ENCODE results near the gene HTRA1. TPM values are rescaled to one million over a fixed set of nuclear protein-coding genes. Genes with fewer than 3 reads are reported as not detected.
A peak's percentile ranks its signal among the peaks of the same experiment; 100 is the strongest.

The HTRA1 gene
- total and polyA plus RNA-seq, 4 donors = 261 to 465 (median 355) TPM

- Histone ChIP-seq H3K27ac (ENCODE audit: low read depth in 1 of 2, low read length in 2 of 2) (no peak overlapping the region), H3K36me3 (ENCODE audit: control insufficient read depth in 1 of 2, insufficient read depth in 2 of 2, low read length in 1 of 2) (peaks cover 0 to 11% of the 10 kb centered on the region in 2 donors), H3K27me3 (ENCODE audit: control insufficient read depth in 1 of 2, insufficient read depth in 2 of 2, low read length in 1 of 2) (no peaks in the 10 kb centered on the region), H3K4me3 (ENCODE audit: low read length in 2 of 2) (no peak overlapping the region), H3K9me3 (ENCODE audit: control insufficient read depth, low read length) (no peaks in the 10 kb centered on the region), H3K4me1 (ENCODE audit: control insufficient read depth in 1 of 2, insufficient read depth in 2 of 2, low read length in 2 of 2) (no peaks in the 10 kb centered on the region)
- DNase-seq = no peak
- WGBS, 2 donors = 79 to 80% methylated on average over 5 of the region's 5 CpGs
- intact Hi-C loops (cut with DNase I) = no loop called here
- ATAC-seq (ENCODE audit: low FRiP score) = no peak
These were observed 53.7 kb downstream of the HTRA1 start for GRCh38 chr10:122515022-122515424.

DNA sequence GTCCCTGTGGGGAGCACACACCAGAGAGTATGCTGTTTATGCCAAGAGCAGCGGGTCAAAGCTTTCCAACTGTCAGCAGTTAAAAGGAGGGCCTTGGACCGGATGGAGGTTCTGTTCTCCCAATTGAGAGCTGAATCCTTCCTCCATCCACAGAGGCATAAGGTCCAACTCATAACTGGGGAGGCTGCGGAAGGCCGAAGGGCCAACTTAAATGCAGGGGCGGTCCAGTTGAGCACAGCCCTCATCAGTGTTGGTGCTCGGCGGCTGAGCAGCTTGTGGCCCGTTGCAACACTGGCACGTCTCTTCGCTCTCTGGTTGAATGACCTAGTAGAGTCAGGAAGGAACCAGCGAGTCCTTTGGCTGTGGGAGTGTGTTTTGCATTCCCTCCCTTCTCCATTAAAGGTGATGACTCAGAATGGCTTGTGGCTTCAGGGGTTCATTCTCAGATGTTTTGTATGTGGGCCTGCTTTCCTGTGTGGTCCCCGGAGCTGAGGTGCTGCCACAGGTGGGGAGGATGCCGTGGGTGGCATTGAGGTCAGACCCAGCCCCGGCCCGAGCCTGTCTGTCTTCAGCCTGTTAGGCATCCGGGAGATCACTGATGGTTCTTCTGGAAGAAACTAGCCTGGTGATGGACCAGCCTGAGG lies 54.4 kb downstream of the HTRA1 start:
- Histone ChIP-seq H3K4me3 (ENCODE audit: low read length in 2 of 2) (no peak overlapping the region), H3K9me3 (ENCODE audit: control insufficient read depth, low read length) (no peaks in the 10 kb centered on the region), H3K36me3 (ENCODE audit: control insufficient read depth in 1 of 2, insufficient read depth in 2 of 2, low read length in 1 of 2) (peaks cover 0 to 11% of the 10 kb centered on the region in 2 donors), H3K4me1 (ENCODE audit: control insufficient read depth in 1 of 2, insufficient read depth in 2 of 2, low read length in 2 of 2) (no peaks in the 10 kb centered on the region), H3K27ac (ENCODE audit: low read depth in 1 of 2, low read length in 2 of 2) (no peak overlapping the region), H3K27me3 (ENCODE audit: control insufficient read depth in 1 of 2, insufficient read depth in 2 of 2, low read length in 1 of 2) (no peaks in the 10 kb centered on the region)
- intact Hi-C loops (cut with DNase I) = no loop called here
- ATAC-seq (ENCODE audit: low FRiP score) (no peak), DNase-seq (peak in 1 of 2 donors; percentile 72)
- WGBS, 2 donors = 89% methylated on average over 16 of the region's 16 CpGs

GRCh38 chr10:122516734-122517133 lies 55.4 kb downstream of the HTRA1 start:
- intact Hi-C loops (cut with DNase I) = no loop called here
- peaks cover 0 to 11% of the 10 kb centered on the region in 2 donors for H3K36me3 ChIP-seq (ENCODE audit: control insufficient read depth in 1 of 2, insufficient read depth in 2 of 2, low read length in 1 of 2)
- WGBS, 2 donors = 76 to 79% methylated on average over 4 of the region's 4 CpGs
- DNase-seq (no peak), ATAC-seq (ENCODE audit: low FRiP score) (no peak)
- no peak overlapping the region for H3K27ac ChIP-seq (ENCODE audit: low read depth in 1 of 2, low read length in 2 of 2)
- H3K27me3 ChIP-seq (ENCODE audit: control insufficient read depth in 1 of 2, insufficient read depth in 2 of 2, low read length in 1 of 2) = no peaks in the 10 kb centered on the region
- no peak overlapping the region for H3K4me3 ChIP-seq (ENCODE audit: low read length in 2 of 2)
- no peaks in the 10 kb centered on the region for H3K9me3 ChIP-seq (ENCODE audit: control insufficient read depth, low read length)
- no peaks in the 10 kb centered on the region for H3K4me1 ChIP-seq (ENCODE audit: control insufficient read depth in 1 of 2, insufficient read depth in 2 of 2, low read length in 2 of 2)

DNA sequence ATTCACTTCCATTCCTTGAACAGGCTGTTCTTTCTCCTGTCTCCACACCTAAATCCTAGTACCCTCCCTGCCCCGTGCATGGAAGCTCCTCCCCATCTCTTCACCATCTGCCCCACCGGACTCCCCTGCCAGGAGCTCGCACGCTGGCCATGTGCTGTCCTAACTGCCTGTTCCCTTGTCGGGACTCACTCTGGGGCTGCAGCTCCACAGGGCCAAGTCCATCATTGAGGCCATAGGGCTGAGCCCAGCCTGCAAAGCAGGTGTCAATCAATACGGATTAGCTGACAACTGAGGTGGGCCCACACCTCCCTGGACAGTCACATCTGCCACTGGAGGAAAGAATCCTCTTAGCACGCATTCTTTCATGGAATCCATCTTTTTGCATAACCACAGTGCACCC lies 57.8 kb downstream of the HTRA1 start:
- Histone ChIP-seq H3K4me3 (ENCODE audit: low read length in 2 of 2) (no peak overlapping the region), H3K27me3 (ENCODE audit: control insufficient read depth in 1 of 2, insufficient read depth in 2 of 2, low read length in 1 of 2) (no peaks in the 10 kb centered on the region), H3K27ac (ENCODE audit: low read depth in 1 of 2, low read length in 2 of 2) (no peak overlapping the region), H3K36me3 (ENCODE audit: control insufficient read depth in 1 of 2, insufficient read depth in 2 of 2, low read length in 1 of 2) (peaks cover 0 to 7% of the 10 kb centered on the region in 2 donors), H3K9me3 (ENCODE audit: control insufficient read depth, low read length) (no peaks in the 10 kb centered on the region), H3K4me1 (ENCODE audit: control insufficient read depth in 1 of 2, insufficient read depth in 2 of 2, low read length in 2 of 2) (no peaks in the 10 kb centered on the region)
- 74 to 75% methylated on average over 7 of the region's 7 CpGs for WGBS, 2 donors
- intact Hi-C loops (cut with DNase I) = no loop called here
- no peak for DNase-seq
- ATAC-seq (ENCODE audit: low FRiP score) = no peak

DNA sequence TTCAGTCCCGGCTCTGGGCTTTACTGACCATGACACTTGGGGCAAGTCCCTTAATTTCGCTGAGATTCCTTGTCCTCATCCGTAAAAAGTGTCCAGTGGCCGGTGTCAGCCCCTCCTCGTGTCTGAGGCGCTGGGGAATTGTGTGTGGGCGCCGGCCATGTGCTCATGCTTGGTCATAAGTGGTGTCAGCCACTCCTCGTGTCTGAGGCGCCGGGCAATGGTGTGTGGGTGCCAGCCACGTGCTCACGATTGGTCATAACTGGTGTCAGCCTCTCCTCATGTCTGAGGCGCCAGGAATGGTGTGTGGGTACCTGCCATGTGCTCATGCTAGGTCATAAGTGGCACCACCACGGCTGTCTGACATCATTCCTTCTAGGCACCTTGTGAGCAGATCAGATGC lies 58.5 kb downstream of the HTRA1 start:
- DNase-seq = no peak
- H3K9me3 ChIP-seq (ENCODE audit: control insufficient read depth, low read length) = no peaks in the 10 kb centered on the region
- intact Hi-C loops (cut with DNase I) = no loop called here
- no peak for ATAC-seq (ENCODE audit: low FRiP score)
- no peak overlapping the region for H3K4me3 ChIP-seq (ENCODE audit: low read length in 2 of 2)
- H3K27ac ChIP-seq (ENCODE audit: low read depth in 1 of 2, low read length in 2 of 2) = no peak overlapping the region
- H3K27me3 ChIP-seq (ENCODE audit: control insufficient read depth in 1 of 2, insufficient read depth in 2 of 2, low read length in 1 of 2) = no peaks in the 10 kb centered on the region
- 93% methylated on average over 15 of the region's 15 CpGs for WGBS, 2 donors
- H3K4me1 ChIP-seq (ENCODE audit: control insufficient read depth in 1 of 2, insufficient read depth in 2 of 2, low read length in 2 of 2) = no peaks in the 10 kb centered on the region
- H3K36me3 ChIP-seq (ENCODE audit: control insufficient read depth in 1 of 2, insufficient read depth in 2 of 2, low read length in 1 of 2) = peaks cover 0 to 7% of the 10 kb centered on the region in 2 donors

DNA sequence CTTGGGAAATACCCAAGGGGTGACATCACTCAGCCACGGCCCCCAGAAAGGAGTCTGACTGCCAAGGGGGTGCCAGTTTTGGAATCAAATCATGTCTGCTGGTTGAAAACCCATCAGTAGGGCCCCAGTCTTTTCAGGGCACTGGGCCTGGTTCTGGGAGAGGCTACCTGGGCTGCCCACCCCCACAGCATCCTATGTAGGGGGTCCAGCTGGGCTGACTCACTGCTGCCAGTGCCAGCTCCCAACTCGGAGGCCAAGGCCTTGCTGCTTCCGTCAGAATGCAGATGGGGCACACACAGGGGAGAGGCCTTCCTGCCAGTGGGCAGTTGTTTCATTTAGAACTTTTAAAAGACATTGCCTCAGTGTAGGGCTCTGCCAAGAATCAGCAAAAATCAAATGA lies 59.7 kb downstream of the HTRA1 start:
- Histone ChIP-seq H3K4me3 (ENCODE audit: low read length in 2 of 2) (no peak overlapping the region), H3K27ac (ENCODE audit: low read depth in 1 of 2, low read length in 2 of 2) (no peak overlapping the region), H3K4me1 (ENCODE audit: control insufficient read depth in 1 of 2, insufficient read depth in 2 of 2, low read length in 2 of 2) (no peaks in the 10 kb centered on the region), H3K36me3 (ENCODE audit: control insufficient read depth in 1 of 2, insufficient read depth in 2 of 2, low read length in 1 of 2) (no peaks in the 10 kb centered on the region), H3K9me3 (ENCODE audit: control insufficient read depth, low read length) (no peaks in the 10 kb centered on the region), H3K27me3 (ENCODE audit: control insufficient read depth in 1 of 2, insufficient read depth in 2 of 2, low read length in 1 of 2) (no peaks in the 10 kb centered on the region)
- intact Hi-C loops (cut with DNase I) = no loop called here
- ATAC-seq (ENCODE audit: low FRiP score) = no peak
- DNase-seq = no peak
- WGBS, 2 donors = 2 to 6% methylated on average over 3 of the region's 3 CpGs

- intact Hi-C loops (cut with DNase I) = no loop called here
- H3K27me3 ChIP-seq (ENCODE audit: control insufficient read depth in 1 of 2, insufficient read depth in 2 of 2, low read length in 1 of 2) = no peaks in the 10 kb centered on the region
- H3K36me3 ChIP-seq (ENCODE audit: control insufficient read depth in 1 of 2, insufficient read depth in 2 of 2, low read length in 1 of 2) = no peaks in the 10 kb centered on the region
- H3K9me3 ChIP-seq (ENCODE audit: control insufficient read depth, low read length) = no peaks in the 10 kb centered on the region
- H3K27ac ChIP-seq (ENCODE audit: low read depth in 1 of 2, low read length in 2 of 2) = no peak overlapping the region
- H3K4me3 ChIP-seq (ENCODE audit: low read length in 2 of 2) = no peak overlapping the region
- H3K4me1 ChIP-seq (ENCODE audit: control insufficient read depth in 1 of 2, insufficient read depth in 2 of 2, low read length in 2 of 2) = no peaks in the 10 kb centered on the region
- ATAC-seq (ENCODE audit: low FRiP score) (no peak), DNase-seq (no peak)
- 95% methylated on average over 3 of the region's 3 CpGs for WGBS, 2 donors
These were observed 63.5 kb downstream of the HTRA1 start for GRCh38 chr10:122524811-122525210.

DNA sequence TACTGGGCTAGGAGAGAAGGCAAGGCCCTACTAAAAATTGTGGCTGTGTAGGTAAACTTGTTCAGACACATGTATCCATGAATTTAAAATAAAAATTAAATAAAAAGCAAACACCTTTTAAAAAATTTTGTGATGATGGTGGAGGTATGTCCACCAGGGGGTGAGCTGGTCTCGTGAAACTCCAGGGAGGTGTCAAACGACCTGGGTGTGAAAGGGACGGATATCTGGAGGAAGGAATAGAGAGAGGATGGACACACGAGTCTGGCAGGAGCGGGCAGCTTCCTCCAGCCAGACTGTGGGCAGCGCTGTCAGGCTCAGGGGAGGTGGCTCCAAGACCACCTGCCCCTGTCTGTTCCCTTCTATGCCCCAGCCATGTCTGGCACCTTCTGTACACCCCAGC lies 64.4 kb downstream of the HTRA1 start:
- DNase-seq = no peak
- no peaks in the 10 kb centered on the region for H3K4me1 ChIP-seq (ENCODE audit: control insufficient read depth in 1 of 2, insufficient read depth in 2 of 2, low read length in 2 of 2)
- no peak overlapping the region for H3K27ac ChIP-seq (ENCODE audit: low read depth in 1 of 2, low read length in 2 of 2)
- H3K4me3 ChIP-seq (ENCODE audit: low read length in 2 of 2) = no peak overlapping the region
- intact Hi-C loops (cut with DNase I) = no loop called here
- no peak for ATAC-seq (ENCODE audit: low FRiP score)
- H3K9me3 ChIP-seq (ENCODE audit: control insufficient read depth, low read length) = no peaks in the 10 kb centered on the region
- no peaks in the 10 kb centered on the region for H3K27me3 ChIP-seq (ENCODE audit: control insufficient read depth in 1 of 2, insufficient read depth in 2 of 2, low read length in 1 of 2)
- WGBS, 2 donors = 64 to 78% methylated on average over 6 of the region's 6 CpGs
- no peaks in the 10 kb centered on the region for H3K36me3 ChIP-seq (ENCODE audit: control insufficient read depth in 1 of 2, insufficient read depth in 2 of 2, low read length in 1 of 2)

DNA sequence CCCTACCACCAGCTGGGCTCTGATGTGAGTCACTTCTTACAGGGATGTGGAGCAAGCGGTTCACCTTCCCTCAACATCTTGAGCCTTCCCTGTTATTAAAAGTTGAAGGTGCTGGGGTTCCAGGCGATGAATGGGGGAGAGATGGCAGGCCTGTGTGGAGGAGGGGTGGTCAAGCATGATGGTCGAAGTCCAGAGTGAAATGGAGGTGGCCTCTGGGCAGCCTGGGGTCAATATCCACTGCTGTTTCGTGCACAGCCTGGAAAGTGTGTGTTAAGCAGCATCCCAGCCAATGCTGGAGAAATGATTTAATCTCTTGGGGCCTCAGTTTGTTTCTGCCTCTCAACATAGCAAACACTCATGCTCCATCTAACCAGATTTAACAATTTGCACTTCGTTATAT lies 65.5 kb downstream of the HTRA1 start:
- no peak for ATAC-seq (ENCODE audit: low FRiP score)
- Histone ChIP-seq H3K27ac (ENCODE audit: low read depth in 1 of 2, low read length in 2 of 2) (no peak overlapping the region), H3K4me3 (ENCODE audit: low read length in 2 of 2) (no peak overlapping the region), H3K36me3 (ENCODE audit: control insufficient read depth in 1 of 2, insufficient read depth in 2 of 2, low read length in 1 of 2) (no peaks in the 10 kb centered on the region), H3K27me3 (ENCODE audit: control insufficient read depth in 1 of 2, insufficient read depth in 2 of 2, low read length in 1 of 2) (no peaks in the 10 kb centered on the region), H3K9me3 (ENCODE audit: control insufficient read depth, low read length) (no peaks in the 10 kb centered on the region), H3K4me1 (ENCODE audit: control insufficient read depth in 1 of 2, insufficient read depth in 2 of 2, low read length in 2 of 2) (no peaks in the 10 kb centered on the region)
- DNase-seq = no peak
- intact Hi-C loops (cut with DNase I) = no loop called here
- 96 to 98% methylated on average over 5 of the region's 5 CpGs for WGBS, 2 donors
